Measurements from ENCODE around the gene SMARCC2. TPM values are rescaled to one million over a fixed set of nuclear protein-coding genes. Genes with fewer than 3 reads are reported as not detected.
A peak's percentile ranks its signal among the peaks of the same experiment; 100 is the strongest.

SMARCC2 gene
- total and polyA plus RNA-seq, 2 of the 13 experiments (the other 11 are each of a cell fraction or from before 2014, with no cell fraction given) = 21.3 to 24.1 TPM

DNA sequence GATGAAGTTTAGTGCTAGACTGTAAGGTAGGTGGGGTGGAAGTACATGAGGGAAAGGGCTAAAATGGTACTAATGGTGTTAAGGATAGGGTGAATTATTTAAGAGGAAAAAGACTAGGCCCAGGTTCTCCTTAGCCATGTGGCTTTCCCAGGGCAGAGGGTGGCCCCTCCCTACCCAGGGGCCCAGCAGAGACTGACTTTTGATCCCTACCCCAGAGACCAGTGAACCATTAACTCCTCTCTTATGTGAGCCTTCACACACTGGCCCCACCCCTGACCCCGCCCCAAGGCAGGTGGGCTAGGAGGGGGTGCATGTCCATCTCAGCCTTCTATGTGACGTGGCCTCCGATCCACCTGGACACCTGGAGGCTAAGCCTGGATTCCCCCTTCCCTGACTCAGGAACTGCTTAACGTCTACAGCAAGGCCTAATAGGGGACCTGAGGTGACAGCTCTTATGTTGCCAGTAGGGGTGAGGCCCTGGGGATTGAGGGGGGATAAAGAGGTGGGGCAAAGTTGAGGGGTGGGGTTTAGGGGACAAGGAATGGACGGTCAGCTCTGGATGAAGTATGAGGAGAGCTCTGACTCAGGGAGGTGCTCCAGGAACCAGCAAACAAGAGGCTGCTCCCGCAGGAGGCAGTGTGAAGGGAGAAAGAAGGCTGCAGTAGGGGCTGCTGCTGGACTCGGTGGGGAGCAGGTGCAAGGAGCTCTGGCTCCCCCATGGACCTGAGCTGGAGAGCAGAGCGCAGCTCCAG, 41.3 kb upstream of the SMARCC2 start (continued):
- 0 out of 2 replicates have a peak, but pooled peaks have one; percentile 2 for TF ChIP-seq ZNF124 (CRISPR knock-in tag; IDR thresholded peaks at IDR 0.05)
- 0 out of 2 replicates have a peak, but pooled peaks have one; percentile 18 for TF ChIP-seq IRX3 (CRISPR knock-in tag; IDR thresholded peaks at IDR 0.05; ENCODE audit: borderline replicate concordance, low read depth)
- no peak for TF ChIP-seq ZNF335 (CRISPR knock-in tag; IDR thresholded peaks at IDR 0.05)
- peak; percentile 62; the same call in 1 of the 2 replicates for TF ChIP-seq CREM (IDR thresholded peaks at IDR 0.05)
- no peak for TF ChIP-seq CREM (CRISPR knock-in tag; IDR thresholded peaks at IDR 0.05)
- peak; percentile 87 for TF ChIP-seq ZNF263 (CRISPR knock-in tag; IDR thresholded peaks at IDR 0.05)
- TF ChIP-seq ELF1 (CRISPR knock-in tag; IDR thresholded peaks at IDR 0.05) = no peak
- TF ChIP-seq, protein P1, sequence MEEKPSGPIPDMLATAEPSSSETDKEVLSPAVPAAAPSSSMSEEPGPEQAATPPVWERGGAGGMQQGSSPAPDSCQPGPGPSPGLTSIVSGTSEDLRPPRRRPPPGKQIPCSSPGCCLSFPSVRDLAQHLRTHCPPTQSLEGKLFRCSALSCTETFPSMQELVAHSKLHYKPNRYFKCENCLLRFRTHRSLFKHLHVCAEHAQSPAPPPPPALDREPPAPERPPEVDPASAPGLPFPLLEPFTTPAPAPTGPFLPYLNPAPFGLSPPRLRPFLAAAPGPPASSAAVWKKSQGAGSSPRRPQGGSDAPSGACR (CRISPR knock-in tag; IDR thresholded peaks at IDR 0.05) = 0 out of 2 replicates have a peak, but pooled peaks have one; percentile 73
- TF ChIP-seq ZSCAN29 (CRISPR knock-in tag; conservative IDR thresholded peaks at IDR 0.05) = peak; percentile 60; the same call in 1 of the 2 replicates
- TF ChIP-seq, protein P2, sequence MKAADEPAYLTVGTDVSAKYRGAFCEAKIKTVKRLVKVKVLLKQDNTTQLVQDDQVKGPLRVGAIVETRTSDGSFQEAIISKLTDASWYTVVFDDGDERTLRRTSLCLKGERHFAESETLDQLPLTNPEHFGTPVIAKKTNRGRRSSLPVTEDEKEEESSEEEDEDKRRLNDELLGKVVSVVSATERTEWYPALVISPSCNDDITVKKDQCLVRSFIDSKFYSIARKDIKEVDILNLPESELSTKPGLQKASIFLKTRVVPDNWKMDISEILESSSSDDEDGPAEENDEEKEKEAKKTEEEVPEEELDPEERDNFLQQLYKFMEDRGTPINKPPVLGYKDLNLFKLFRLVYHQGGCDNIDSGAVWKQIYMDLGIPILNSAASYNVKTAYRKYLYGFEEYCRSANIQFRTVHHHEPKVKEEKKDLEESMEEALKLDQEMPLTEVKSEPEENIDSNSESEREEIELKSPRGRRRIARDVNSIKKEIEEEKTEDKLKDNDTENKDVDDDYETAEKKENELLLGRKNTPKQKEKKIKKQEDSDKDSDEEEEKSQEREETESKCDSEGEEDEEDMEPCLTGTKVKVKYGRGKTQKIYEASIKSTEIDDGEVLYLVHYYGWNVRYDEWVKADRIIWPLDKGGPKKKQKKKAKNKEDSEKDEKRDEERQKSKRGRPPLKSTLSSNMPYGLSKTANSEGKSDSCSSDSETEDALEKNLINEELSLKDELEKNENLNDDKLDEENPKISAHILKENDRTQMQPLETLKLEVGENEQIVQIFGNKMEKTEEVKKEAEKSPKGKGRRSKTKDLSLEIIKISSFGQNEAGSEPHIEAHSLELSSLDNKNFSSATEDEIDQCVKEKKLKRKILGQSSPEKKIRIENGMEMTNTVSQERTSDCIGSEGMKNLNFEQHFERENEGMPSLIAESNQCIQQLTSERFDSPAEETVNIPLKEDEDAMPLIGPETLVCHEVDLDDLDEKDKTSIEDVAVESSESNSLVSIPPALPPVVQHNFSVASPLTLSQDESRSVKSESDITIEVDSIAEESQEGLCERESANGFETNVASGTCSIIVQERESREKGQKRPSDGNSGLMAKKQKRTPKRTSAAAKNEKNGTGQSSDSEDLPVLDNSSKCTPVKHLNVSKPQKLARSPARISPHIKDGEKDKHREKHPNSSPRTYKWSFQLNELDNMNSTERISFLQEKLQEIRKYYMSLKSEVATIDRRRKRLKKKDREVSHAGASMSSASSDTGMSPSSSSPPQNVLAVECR (CRISPR knock-in tag; IDR thresholded peaks at IDR 0.05; ENCODE audit: borderline replicate concordance) = peak; percentile 78; the same call in 1 of the 2 replicates
- TF ChIP-seq ZNF652 (CRISPR knock-in tag; IDR thresholded peaks at IDR 0.05; ENCODE audit: borderline replicate concordance, low read depth) = 0 out of 2 replicates have a peak, but pooled peaks have one; percentile 12
- peak; percentile 85; the same call in 1 of the 2 replicates for TF ChIP-seq ZNF431 (CRISPR knock-in tag; IDR thresholded peaks at IDR 0.05; ENCODE audit: borderline replicate concordance, low read depth)
- no peak for TF ChIP-seq MTA3 (CRISPR knock-in tag; IDR thresholded peaks at IDR 0.05)
- TF ChIP-seq BCL6 (CRISPR knock-in tag; IDR thresholded peaks at IDR 0.05) = peak; percentile 39
- 0 out of 2 replicates have a peak, but pooled peaks have one; percentile 46 for TF ChIP-seq ZNF761 (CRISPR knock-in tag; conservative IDR thresholded peaks at IDR 0.05)
- TF ChIP-seq SNAI1 (CRISPR knock-in tag; IDR thresholded peaks at IDR 0.05; ENCODE audit: borderline replicate concordance) = peak; percentile 46; the same call in 1 of the 2 replicates
- TF ChIP-seq ZNF24 (IDR thresholded peaks at IDR 0.05) = no peak
- peak; percentile 50 for TF ChIP-seq THAP11 (CRISPR knock-in tag; IDR thresholded peaks at IDR 0.05)
- TF ChIP-seq FLYWCH1 (CRISPR knock-in tag; IDR thresholded peaks at IDR 0.05) = no peak
- peak in 1 of 2 experiments; percentile 78; a peak in 2 of 4 replicates for TF ChIP-seq KLF16 (CRISPR knock-in tag; IDR thresholded peaks at IDR 0.05)
- peak; percentile 32; the same call in 1 of the 2 replicates for TF ChIP-seq HDAC2 (CRISPR knock-in tag; IDR thresholded peaks at IDR 0.05)
- peak; percentile 45; the same call in 1 of the 2 replicates for TF ChIP-seq SPEN (CRISPR knock-in tag; IDR thresholded peaks at IDR 0.05; ENCODE audit: low read depth)
